Thymus (tissue), 11 donors: ENCODE results near the gene MME. TPM values are rescaled to one million over a fixed set of nuclear protein-coding genes. Genes with fewer than 3 reads are reported as not detected.
"Not testable (repeated sequence)": the region's sequence is repeated elsewhere in the genome, so short reads cannot be mapped to it uniquely, and the experiment has no call there.

Experiments used
- DNase-seq, 9 donors: peaks; one replicate each; pipeline ENCODE4 v3.0.0-alpha.2; 2013; ENCODE audit warnings: low spot score in 9 of 9, low read depth in 6 of 9, missing footprints in 1 of 9
- H3K27ac ChIP-seq, 2 donors: one replicate each; pipeline ENCODE4 v1.5.1; 2013; ENCODE audit warnings: control low read depth in 1 of 2, low read depth in 1 of 2, low read length in 1 of 2, mild to moderate bottlenecking in 1 of 2, moderate library complexity in 1 of 2
- H3K27me3 ChIP-seq, 2 donors: one replicate each; pipeline ENCODE4 v1.5.1; 2013; ENCODE audit warnings: low read length in 1 of 2; ENCODE audit not compliant: control insufficient read depth in 2 of 2, insufficient read depth in 1 of 2
- H3K36me3 ChIP-seq, 2 donors: one replicate each; pipeline ENCODE4 v1.5.1; 2013; ENCODE audit warnings: low read length in 1 of 2, mild to moderate bottlenecking in 1 of 2, moderate library complexity in 1 of 2; ENCODE audit not compliant: control insufficient read depth in 2 of 2, insufficient read depth in 2 of 2
- H3K4me1 ChIP-seq, 2 donors: one replicate each; pipeline ENCODE4 v1.5.1; 2013; ENCODE audit warnings: low read length in 2 of 2; ENCODE audit not compliant: control insufficient read depth in 2 of 2, insufficient read depth in 2 of 2
- H3K4me3 ChIP-seq, 2 donors: one replicate each; pipeline ENCODE4 v1.5.1; 2013; ENCODE audit warnings: low read length in 2 of 2, control low read depth in 1 of 2, mild to moderate bottlenecking in 1 of 2
- H3K9me3 ChIP-seq, 2 donors: one replicate each; pipeline ENCODE4 v1.5.1; 2013; ENCODE audit warnings: low read length in 1 of 2, mild to moderate bottlenecking in 1 of 2; ENCODE audit not compliant: control insufficient read depth in 2 of 2, insufficient read depth in 1 of 2
- WGBS: extraction: QIAGEN DNeasy Blood & Tissue Kit; methylation state at CpG from one replicate; pipeline ENCODE4 v1.1.7; 2013; 5-methylcytosine and 5-hydroxymethylcytosine counted together
- polyA plus RNA-seq: library from polyadenylated mRNA; stranded (reverse); fragments of 200-250 nt; gene quantifications from one replicate; pipeline ENCODE4 v1.2.3, GENCODE V29; 2013
- total RNA-seq: library from RNA; stranded (reverse); fragments of 120-200 nt; gene quantifications from one replicate; pipeline ENCODE4 v1.2.4, GENCODE V29; 2013
- donor health status: healthy.

The MME gene
- total and polyA plus RNA-seq, 2 donors: 6.7 to 21.2 TPM

GRCh38 chr3:155111971-155112370 is 31.9 kb downstream of the MME start:
- 74% methylated on average over 4 of the region's 4 CpGs for WGBS
- Histone ChIP-seq H3K36me3 (no peaks in the 10 kb centered on the region), H3K9me3 (no peaks in the 10 kb centered on the region), H3K27me3 (no peaks in the 10 kb centered on the region), H3K27ac (peak overlapping the region in 1 of 2 donors; percentile 78), H3K4me3 (no peak overlapping the region), H3K4me1 (peaks cover 28 to 36% of the 10 kb centered on the region in 2 donors)
- DNase-seq: no peak

DNA sequence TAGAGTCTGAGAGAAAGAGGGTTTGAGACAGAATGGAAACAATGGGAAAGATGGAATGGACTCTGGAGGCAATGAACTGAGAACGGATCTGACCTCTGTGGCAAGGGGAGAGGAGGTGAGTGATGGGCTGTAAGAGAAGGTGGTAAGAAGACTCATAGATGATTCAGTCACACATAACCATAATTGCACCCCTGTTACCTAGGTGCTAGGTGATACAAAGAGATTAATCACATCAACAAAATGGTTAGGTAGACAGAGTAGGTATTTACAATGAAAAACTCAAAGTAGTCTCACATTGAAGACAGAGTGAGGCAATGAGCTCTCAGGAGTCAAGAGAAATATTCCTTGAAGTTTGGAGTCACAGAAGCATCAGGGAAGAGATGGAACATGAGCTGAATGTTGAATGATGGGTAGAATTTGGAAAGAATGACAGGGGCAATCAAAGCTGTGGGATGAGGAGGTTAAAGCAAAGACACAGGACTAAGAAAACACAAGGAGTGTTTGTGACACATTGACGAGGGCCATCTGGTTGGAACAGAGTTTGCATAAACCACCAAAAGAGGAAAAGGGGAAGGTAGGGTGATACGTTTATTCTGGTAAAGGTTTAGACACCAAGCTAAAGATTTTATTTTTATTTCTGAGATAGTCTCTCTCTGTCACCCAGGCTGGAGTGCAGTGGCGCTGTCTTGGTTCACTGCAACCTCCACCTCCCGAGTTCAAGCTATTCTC is 32.7 kb downstream of the MME start:
- H3K4me3 ChIP-seq: no peak overlapping the region
- DNase-seq: no peak
- 42% methylated on average over 5 of the region's 5 CpGs for WGBS
- peaks cover 0 to 1% of the 10 kb centered on the region in 2 donors for H3K36me3 ChIP-seq
- H3K27ac ChIP-seq: peak overlapping the region in 1 of 2 donors; percentile 78
- H3K27me3 ChIP-seq: no peaks in the 10 kb centered on the region
- H3K4me1 ChIP-seq: peaks cover 31 to 38% of the 10 kb centered on the region in 2 donors
- H3K9me3 ChIP-seq: no peaks in the 10 kb centered on the region

GRCh38 chr3:155124745-155125144 is 44.6 kb downstream of the MME start:
- not testable (repeated sequence) for H3K4me1 ChIP-seq, H3K36me3 ChIP-seq, H3K27me3 ChIP-seq, DNase-seq, H3K27ac ChIP-seq, H3K4me3 ChIP-seq, H3K9me3 ChIP-seq
- 64% methylated on average over 3 of the region's 14 CpGs for WGBS

GRCh38 chr3:155129396-155129795 is 49.3 kb downstream of the MME start:
- 96% methylated on average over 2 of the region's 2 CpGs for WGBS
- Histone ChIP-seq H3K9me3 (no peaks in the 10 kb centered on the region), H3K4me1 (no peaks in the 10 kb centered on the region), H3K36me3 (no peaks in the 10 kb centered on the region), H3K27ac (no peak overlapping the region), H3K27me3 (no peaks in the 10 kb centered on the region), H3K4me3 (no peak overlapping the region)
- DNase-seq: no peak

- Histone ChIP-seq H3K4me3 (no peak overlapping the region), H3K36me3 (no peaks in the 10 kb centered on the region)
Observed at GRCh38 chr3:155130001-155130400, 49.9 kb downstream of the MME start.

GRCh38 chr3:155131104-155131503 is 51.0 kb downstream of the MME start:
- Histone ChIP-seq H3K27me3 (no peaks in the 10 kb centered on the region), H3K4me3 (no peak overlapping the region), H3K4me1 (no peaks in the 10 kb centered on the region), H3K36me3 (no peaks in the 10 kb centered on the region), H3K27ac (no peak overlapping the region), H3K9me3 (no peaks in the 10 kb centered on the region)
- no peak for DNase-seq
- 95% methylated on average over 4 of the region's 4 CpGs for WGBS

More at GRCh38 chr3:155130001-155130400, 49.9 kb downstream of the MME start:
- Histone ChIP-seq H3K4me1 (no peaks in the 10 kb centered on the region), H3K27ac (no peak overlapping the region), H3K27me3 (no peaks in the 10 kb centered on the region), H3K9me3 (no peaks in the 10 kb centered on the region)
- no peak for DNase-seq

DNA sequence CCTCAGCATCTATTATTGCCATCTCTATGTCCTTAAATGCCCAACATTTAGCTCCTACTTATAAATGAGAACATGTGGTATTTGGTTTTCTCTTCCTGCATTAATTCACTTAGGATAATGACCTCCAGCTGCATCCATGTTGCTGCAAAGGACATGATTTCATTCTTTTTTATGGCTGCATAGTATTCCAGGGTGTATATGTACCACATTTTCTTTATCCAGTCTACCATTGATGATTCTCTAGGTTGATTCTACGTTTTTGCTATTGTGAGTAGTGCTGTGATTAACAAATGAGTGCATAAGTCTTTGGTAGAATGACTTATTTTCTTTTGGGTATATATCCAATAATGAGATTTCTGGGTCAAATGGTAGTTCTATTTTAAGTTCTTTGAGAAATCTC is 54.2 kb downstream of the MME start:
- H3K27ac ChIP-seq, H3K36me3 ChIP-seq, H3K4me3 ChIP-seq, H3K9me3 ChIP-seq, H3K4me1 ChIP-seq, H3K27me3 ChIP-seq, DNase-seq: not testable (repeated sequence)
- 90% methylated on average over 1 of the region's 1 CpG for WGBS

DNA sequence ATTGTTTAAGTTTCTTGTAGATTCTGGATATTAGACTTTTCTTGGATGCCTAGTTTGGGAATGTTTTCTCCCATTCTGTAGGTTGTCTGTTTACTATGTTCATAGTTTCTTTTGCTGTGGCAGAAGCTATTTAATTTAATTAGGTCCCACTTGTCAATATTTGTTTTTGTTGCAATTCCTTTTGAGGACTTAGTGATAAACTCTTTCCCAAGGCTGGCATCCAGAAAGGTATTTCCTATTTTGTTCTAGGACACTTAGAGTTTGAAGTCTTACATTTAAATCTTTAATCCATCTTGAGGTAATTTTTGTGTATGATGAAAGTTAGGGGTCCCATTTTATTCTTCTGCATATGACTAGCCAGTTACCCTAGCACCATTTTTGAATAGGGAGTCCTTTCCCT is 54.9 kb downstream of the MME start:
- Histone ChIP-seq H3K27me3 (no peaks in the 10 kb centered on the region), H3K4me1 (no peaks in the 10 kb centered on the region), H3K36me3 (no peaks in the 10 kb centered on the region), H3K4me3 (no peak overlapping the region), H3K9me3 (no peaks in the 10 kb centered on the region), H3K27ac (no peak overlapping the region)
- no peak for DNase-seq

- no peaks in the 10 kb centered on the region for H3K27me3 ChIP-seq
- no peaks in the 10 kb centered on the region for H3K4me1 ChIP-seq
- WGBS: 97% methylated on average over 4 of the region's 4 CpGs
- no peak for DNase-seq
- no peaks in the 10 kb centered on the region for H3K36me3 ChIP-seq
- H3K27ac ChIP-seq: no peak overlapping the region
- no peaks in the 10 kb centered on the region for H3K9me3 ChIP-seq
- H3K4me3 ChIP-seq: no peak overlapping the region
Observed at GRCh38 chr3:155138677-155139076, 58.6 kb downstream of the MME start.
